HCT116 (cell line): ENCODE measurements around the gene SLC9A2. TPM values are rescaled to one million over a fixed set of nuclear protein-coding genes. Genes with fewer than 3 reads are reported as not detected.
A peak's percentile ranks its signal among the peaks of the same experiment; 100 is the strongest.

Experiments
- ATAC-seq: fragments of 200-7000 bp; cut with Tn5 transposase; 2 replicates; pipeline ENCODE4 v1.9.1; 2020; ENCODE audit warnings: mild to moderate bottlenecking, moderate library complexity
- BruUV-seq: library from RNA; stranded (reverse); fragments of 400-500 nt; replicated peaks from 2 replicates; lab custom pipeline; 2021; lab: Mats Ljungman, UMichigan
- CTCF ChIA-PET: fragments of 300-600 bp; sonication (Branson Sonifier 250); formaldehyde crosslinking; loops from one replicate; lab custom pipeline; 2021; ENCODE audit warnings: antibody characterized with exemption; lab: Charles Lee
- POLR2A ChIA-PET: fragments of 300-600, 350-600 bp; sonication (Branson Sonifier 250); formaldehyde crosslinking; loops from one replicate; lab custom pipeline; 2021; ENCODE audit warnings: antibody characterized with exemption; lab: Charles Lee
- RAD21 ChIA-PET, 2 experiments: fragments of 300-600 bp; sonication (Branson Sonifier 250); formaldehyde crosslinking; loops; one replicate each; lab custom pipeline; 2023; ENCODE audit warnings: low total read pairs in 2 of 2; ENCODE audit not compliant: uncharacterized antibody in 2 of 2, unreplicated experiment in 2 of 2, low non-redundant PET in 1 of 2; lab: Charles Lee
- DNase-seq: peaks from one replicate; pipeline ENCODE4 v3.0.0-alpha.2; 2010; ENCODE audit warnings: low read depth, low spot score
- H2AFZ ChIP-seq: fragments of 200-600 bp; shearing (Covaris generic), sonication (generic); 2 replicates; pipeline ENCODE4 v1.6.1; 2017; ENCODE audit warnings: low read depth, mixed run types, mixed read lengths, antibody characterized with exemption, low read length; ENCODE audit not compliant: poor library complexity, severe bottlenecking
- H3K27ac ChIP-seq: 2 replicates; pipeline ENCODE4 v1.5.1; 2012; ENCODE audit warnings: low read depth, low read length
- H3K27me3 ChIP-seq: fragments of 200-600 bp; sonication (generic); 2 replicates; pipeline ENCODE4 v1.6.1; 2016; ENCODE audit warnings: mixed run types, low read length, mixed read lengths; ENCODE audit not compliant: insufficient read depth
- H3K36me3 ChIP-seq, 2 experiments: fragments of 200-500 bp in 1 of 2; fragments of 200-600 bp in 1 of 2; sonication (Bioruptor generic) in 1 of 2; sonication (generic) in 1 of 2; 2 replicates each; pipeline versions ENCODE4 v1.5.1 to v1.6.1; 2014 to 2016; ENCODE audit warnings: low read length in 2 of 2, inconsistent platforms in 1 of 2, mixed read lengths in 1 of 2, mixed run types in 1 of 2; ENCODE audit not compliant: insufficient read depth in 2 of 2, control insufficient read depth in 1 of 2
- H3K4me1 ChIP-seq, 2 experiments: fragments of 200-600 bp in 1 of 2; sonication (generic) in 1 of 2; 2 replicates each; pipeline versions ENCODE4 v1.5.1 to v1.6.1; 2012 to 2017; ENCODE audit warnings: low read length in 2 of 2, inconsistent platforms in 1 of 2, mild to moderate bottlenecking in 1 of 2, mixed read lengths in 1 of 2, mixed run types in 1 of 2, moderate library complexity in 1 of 2; ENCODE audit not compliant: insufficient read depth in 2 of 2, control insufficient read depth in 1 of 2
- H3K4me2 ChIP-seq: fragments of 200-600 bp; sonication (generic); 2 replicates; pipeline ENCODE4 v1.6.1; 2017; ENCODE audit warnings: mixed run types, low read length, mixed read lengths
- H3K4me3 ChIP-seq, 2 experiments: fragments of 200-600 bp in 1 of 2; sonication (generic) in 1 of 2; replicated peaks in 1 of 2; 2 replicates each; pipeline ENCODE4 v1.5.1; 2011 to 2016; ENCODE audit warnings: low read length in 2 of 2, control low read depth in 1 of 2, low read depth in 1 of 2, mild to moderate bottlenecking in 1 of 2, mixed read lengths in 1 of 2, mixed run types in 1 of 2
- H3K79me2 ChIP-seq: fragments of 200-600 bp; sonication (generic); 2 replicates; pipeline ENCODE4 v1.6.1; 2017; ENCODE audit warnings: mild to moderate bottlenecking, mixed run types, low read length, moderate library complexity, mixed read lengths; ENCODE audit not compliant: insufficient read depth
- H3K9ac ChIP-seq: fragments of 200-600 bp; sonication (generic); 2 replicates; pipeline ENCODE4 v1.6.1; 2016; ENCODE audit warnings: low read length, mixed read lengths
- H3K9me2 ChIP-seq: fragments of 200-600 bp; sonication (generic), shearing (Covaris generic); 2 replicates; pipeline ENCODE4 v1.6.1; 2017; ENCODE audit warnings: mixed run types, mild to moderate bottlenecking, moderate library complexity; ENCODE audit not compliant: insufficient read depth
- H3K9me3 ChIP-seq, 2 experiments: fragments of 200-500 bp in 1 of 2; fragments of 200-600 bp in 1 of 2; sonication (Bioruptor generic) in 1 of 2; sonication (generic) in 1 of 2; 2 replicates each; pipeline ENCODE4 v1.6.1; 2014 to 2017; ENCODE audit warnings: low read length in 2 of 2, mixed read lengths in 2 of 2, inconsistent platforms in 1 of 2, low read depth in 1 of 2, mild to moderate bottlenecking in 1 of 2, mixed run types in 1 of 2, moderate library complexity in 1 of 2; ENCODE audit not compliant: control insufficient read depth in 1 of 2, insufficient read depth in 1 of 2
- H4K20me1 ChIP-seq: fragments of 200-600 bp; sonication (generic), shearing (Covaris generic); 2 replicates; pipeline ENCODE4 v1.6.1; 2017; ENCODE audit warnings: mixed run types, mild to moderate bottlenecking, moderate library complexity; ENCODE audit not compliant: insufficient read depth
- CBX3 ChIP-seq: IDR thresholded peaks from 2 replicates; pipeline ENCODE4 v1.6.1; 2012; ENCODE audit warnings: low read depth
- CEBPB ChIP-seq: IDR thresholded peaks from 2 replicates; pipeline ENCODE4 v1.6.1; 2012; ENCODE audit warnings: low read depth
- ELF1 ChIP-seq: IDR thresholded peaks from 2 replicates; pipeline ENCODE4 v1.6.1; 2012; ENCODE audit warnings: low read depth, borderline replicate concordance
- TCF7L2 ChIP-seq: IDR thresholded peaks from 2 replicates; pipeline ENCODE4 v1.7.0; 2011; ENCODE audit warnings: borderline replicate concordance, inconsistent platforms; ENCODE audit not compliant: insufficient read depth, insufficient read length; ENCODE audit errors: extremely low read depth
- ZNF274 ChIP-seq: fragments of 200-500 bp; sonication (Bioruptor generic); IDR thresholded peaks from 2 replicates; pipeline ENCODE4 v1.6.1; 2014; ENCODE audit warnings: mild to moderate bottlenecking, low read depth, low read length, inconsistent platforms
- intact Hi-C: fragments of 100-400 bp; cut with micrococcal nuclease; formaldehyde crosslinking; loops from 2 replicates; pipeline ENCODE4 v1.10.0; 2022
- total RNA-seq: library from RNA; stranded (reverse); gene quantifications from one replicate; pipeline ENCODE4 v1.2.1, GENCODE V29; 2021; ENCODE audit not compliant: unreplicated experiment
- TF ChIP-seq, protein P1 (sequence below), 3 experiments: fragments of 200-600 bp in 1 of 3; sonication (generic) in 1 of 3; IDR thresholded peaks in 2 of 3; conservative IDR thresholded peaks in 1 of 3; 2 replicates each; pipeline ENCODE4 v1.5.1; 2012 to 2017; ENCODE audit warnings: low read depth in 2 of 3, low read length in 2 of 3, antibody characterized with exemption in 1 of 3, borderline replicate concordance in 1 of 3, control low read depth in 1 of 3, mild to moderate bottlenecking in 1 of 3, mixed read lengths in 1 of 3, mixed run types in 1 of 3, moderate library complexity in 1 of 3; ENCODE audit not compliant: insufficient read depth in 1 of 3
- TF ChIP-seq, protein P2 (sequence below): IDR thresholded peaks from 2 replicates; pipeline ENCODE4 v1.6.1; 2012; ENCODE audit warnings: low read depth

SLC9A2 gene
- total RNA-seq, 1 experiment from 2014 or later, result 1.4 TPM

DNA sequence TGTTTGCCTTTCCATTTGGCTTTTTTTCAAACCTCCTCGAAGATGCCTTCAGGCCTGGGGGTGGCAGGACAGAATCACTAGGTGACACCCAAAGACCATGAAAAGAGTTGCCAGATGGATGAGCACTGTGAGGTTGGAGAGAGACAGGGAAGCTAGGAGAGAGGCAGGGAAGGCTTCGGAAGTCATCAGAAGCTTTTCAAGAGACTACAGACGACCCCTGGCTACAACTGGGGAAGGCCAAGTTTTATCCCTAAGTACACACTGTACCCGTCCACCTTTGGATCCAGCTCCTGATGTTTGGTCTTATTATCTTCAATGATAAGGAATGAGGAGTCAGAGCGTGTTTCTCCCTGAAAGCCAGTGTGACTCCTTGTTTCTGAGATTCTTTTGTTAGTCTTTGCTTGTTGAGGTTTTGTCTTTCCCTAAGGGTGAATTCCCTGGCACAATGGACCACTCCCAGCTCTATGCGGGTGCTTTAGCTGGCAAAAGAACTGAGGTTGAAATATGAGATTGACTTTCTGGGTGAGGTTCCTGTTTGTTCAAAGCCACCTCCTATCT lies 33.4 kb upstream of the SLC9A2 start:
- Histone ChIP-seq H3K9ac (no peak overlapping the region), H3K4me1 (no peaks in the 10 kb centered on the region), H3K4me2 (no peak overlapping the region), H3K27ac (no peak overlapping the region), H3K79me2 (no peaks in the 10 kb centered on the region), H2AFZ (no peak overlapping the region), H3K4me3 (no peak overlapping the region), H3K9me2 (no peaks in the 10 kb centered on the region), H3K27me3 (no peaks in the 10 kb centered on the region), H3K9me3 (no peaks in the 10 kb centered on the region), H4K20me1 (no peaks in the 10 kb centered on the region), H3K36me3 (no peaks in the 10 kb centered on the region)
- BruUV-seq, result no TSS peak
- peak; percentile 30 for ATAC-seq
- ChIA-PET RAD21 (no interaction called here), CTCF (interaction anchor here (1.3 kb wide), 1 partner anchor 13 kb away, joined by 3 read pairs; no protein-coding TSS in a partner anchor), POLR2A (no interaction called here)
- intact Hi-C loops, result no loop called here
- TF ChIP-seq CBX3 (no peak), CEBPB (no peak), ZNF274 (no peak), TCF7L2 (no peak), ELF1 (no peak)
- TF ChIP-seq, protein P1, sequence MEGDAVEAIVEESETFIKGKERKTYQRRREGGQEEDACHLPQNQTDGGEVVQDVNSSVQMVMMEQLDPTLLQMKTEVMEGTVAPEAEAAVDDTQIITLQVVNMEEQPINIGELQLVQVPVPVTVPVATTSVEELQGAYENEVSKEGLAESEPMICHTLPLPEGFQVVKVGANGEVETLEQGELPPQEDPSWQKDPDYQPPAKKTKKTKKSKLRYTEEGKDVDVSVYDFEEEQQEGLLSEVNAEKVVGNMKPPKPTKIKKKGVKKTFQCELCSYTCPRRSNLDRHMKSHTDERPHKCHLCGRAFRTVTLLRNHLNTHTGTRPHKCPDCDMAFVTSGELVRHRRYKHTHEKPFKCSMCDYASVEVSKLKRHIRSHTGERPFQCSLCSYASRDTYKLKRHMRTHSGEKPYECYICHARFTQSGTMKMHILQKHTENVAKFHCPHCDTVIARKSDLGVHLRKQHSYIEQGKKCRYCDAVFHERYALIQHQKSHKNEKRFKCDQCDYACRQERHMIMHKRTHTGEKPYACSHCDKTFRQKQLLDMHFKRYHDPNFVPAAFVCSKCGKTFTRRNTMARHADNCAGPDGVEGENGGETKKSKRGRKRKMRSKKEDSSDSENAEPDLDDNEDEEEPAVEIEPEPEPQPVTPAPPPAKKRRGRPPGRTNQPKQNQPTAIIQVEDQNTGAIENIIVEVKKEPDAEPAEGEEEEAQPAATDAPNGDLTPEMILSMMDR (IDR thresholded peaks at IDR 0.05 in 2 of 3, conservative IDR thresholded peaks at IDR 0.05 in 1 of 3; ENCODE audit: borderline replicate concordance in 1 of 3, insufficient read depth in 1 of 3, low read depth in 2 of 3, low read length in 2 of 3), result no peak
- TF ChIP-seq, protein P2, sequence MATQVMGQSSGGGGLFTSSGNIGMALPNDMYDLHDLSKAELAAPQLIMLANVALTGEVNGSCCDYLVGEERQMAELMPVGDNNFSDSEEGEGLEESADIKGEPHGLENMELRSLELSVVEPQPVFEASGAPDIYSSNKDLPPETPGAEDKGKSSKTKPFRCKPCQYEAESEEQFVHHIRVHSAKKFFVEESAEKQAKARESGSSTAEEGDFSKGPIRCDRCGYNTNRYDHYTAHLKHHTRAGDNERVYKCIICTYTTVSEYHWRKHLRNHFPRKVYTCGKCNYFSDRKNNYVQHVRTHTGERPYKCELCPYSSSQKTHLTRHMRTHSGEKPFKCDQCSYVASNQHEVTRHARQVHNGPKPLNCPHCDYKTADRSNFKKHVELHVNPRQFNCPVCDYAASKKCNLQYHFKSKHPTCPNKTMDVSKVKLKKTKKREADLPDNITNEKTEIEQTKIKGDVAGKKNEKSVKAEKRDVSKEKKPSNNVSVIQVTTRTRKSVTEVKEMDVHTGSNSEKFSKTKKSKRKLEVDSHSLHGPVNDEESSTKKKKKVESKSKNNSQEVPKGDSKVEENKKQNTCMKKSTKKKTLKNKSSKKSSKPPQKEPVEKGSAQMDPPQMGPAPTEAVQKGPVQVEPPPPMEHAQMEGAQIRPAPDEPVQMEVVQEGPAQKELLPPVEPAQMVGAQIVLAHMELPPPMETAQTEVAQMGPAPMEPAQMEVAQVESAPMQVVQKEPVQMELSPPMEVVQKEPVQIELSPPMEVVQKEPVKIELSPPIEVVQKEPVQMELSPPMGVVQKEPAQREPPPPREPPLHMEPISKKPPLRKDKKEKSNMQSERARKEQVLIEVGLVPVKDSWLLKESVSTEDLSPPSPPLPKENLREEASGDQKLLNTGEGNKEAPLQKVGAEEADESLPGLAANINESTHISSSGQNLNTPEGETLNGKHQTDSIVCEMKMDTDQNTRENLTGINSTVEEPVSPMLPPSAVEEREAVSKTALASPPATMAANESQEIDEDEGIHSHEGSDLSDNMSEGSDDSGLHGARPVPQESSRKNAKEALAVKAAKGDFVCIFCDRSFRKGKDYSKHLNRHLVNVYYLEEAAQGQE, result no peak
- no peak for DNase-seq
